ENCODE data around the gene HHAT. TPM values are rescaled to one million over a fixed set of nuclear protein-coding genes. Genes with fewer than 3 reads are reported as not detected.
"Not testable (repeated sequence)": the region's sequence is repeated elsewhere in the genome, so short reads cannot be mapped to it uniquely, and the experiment has no call there.

HHAT gene
- total RNA-seq, 1 donor from 2014 or later, result 2.3 TPM

DNA sequence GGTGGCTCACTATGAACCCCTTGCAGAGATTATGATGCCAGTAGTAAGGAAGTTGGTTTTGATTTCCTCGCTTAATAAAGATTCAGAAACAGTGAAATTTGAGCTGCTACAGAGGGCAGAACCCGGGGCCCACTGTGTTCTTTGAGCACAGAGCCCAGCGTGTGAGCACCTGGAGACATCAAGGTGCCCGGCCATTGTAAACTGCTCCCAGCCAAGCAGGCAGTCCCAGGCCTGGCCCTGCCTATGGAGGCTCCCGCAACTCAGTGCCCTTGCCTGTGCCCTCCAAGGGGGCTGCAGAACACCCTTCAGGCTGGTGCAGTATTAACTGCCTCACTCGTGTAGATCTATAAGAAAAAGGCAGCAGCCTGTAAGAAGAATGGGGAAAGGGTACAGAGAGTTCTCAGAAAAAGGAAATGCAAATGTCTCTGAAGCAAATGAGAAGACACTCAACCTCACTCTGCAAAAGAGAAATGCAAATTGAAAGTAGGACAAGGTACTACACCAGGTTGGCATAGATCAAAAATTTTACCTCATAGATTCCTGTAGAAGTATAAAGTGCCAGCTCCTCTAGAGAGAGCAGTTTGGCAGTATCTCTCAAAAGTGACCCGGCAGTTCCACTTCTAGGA is 323.7 kb downstream of the HHAT start:
- H3K9me3 Mint-ChIP-seq (ENCODE audit: unreplicated experiment), result no peaks in the 10 kb centered on the region

DNA sequence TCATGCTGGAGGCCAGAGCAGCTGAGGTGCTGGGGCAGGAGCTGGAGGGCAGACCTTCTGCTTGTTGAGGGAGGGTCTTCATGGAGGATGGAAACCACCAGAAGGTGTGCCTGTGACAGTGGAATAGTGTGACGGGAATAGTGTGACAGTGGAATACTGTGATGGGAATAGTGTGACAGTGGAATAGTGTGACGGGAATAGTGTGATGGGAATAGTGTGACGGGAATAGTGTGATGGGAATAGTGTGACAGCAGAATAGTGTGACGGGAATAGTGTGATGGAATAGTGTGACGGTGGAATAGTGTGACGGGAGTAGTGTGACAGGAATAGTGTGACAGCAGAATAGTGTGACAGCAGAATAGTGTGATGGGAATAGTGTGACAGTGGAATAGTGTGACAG is 325.1 kb downstream of the HHAT start:
- Mint-ChIP-seq H3K27ac (ENCODE audit: unreplicated experiment) (no peak overlapping the region), H3K9me3 (ENCODE audit: unreplicated experiment) (peaks cover 2% of the 10 kb centered on the region), H3K36me3 (ENCODE audit: unreplicated experiment) (peaks cover 11% of the 10 kb centered on the region), H3K4me1 (ENCODE audit: low read depth, unreplicated experiment) (peaks cover 9% of the 10 kb centered on the region), H3K27me3 (ENCODE audit: unreplicated experiment) (peaks cover 4% of the 10 kb centered on the region), H3K4me3 (ENCODE audit: unreplicated experiment) (no peak overlapping the region)
- DNase-seq, result no peak
- TF ChIP-seq, protein P1, sequence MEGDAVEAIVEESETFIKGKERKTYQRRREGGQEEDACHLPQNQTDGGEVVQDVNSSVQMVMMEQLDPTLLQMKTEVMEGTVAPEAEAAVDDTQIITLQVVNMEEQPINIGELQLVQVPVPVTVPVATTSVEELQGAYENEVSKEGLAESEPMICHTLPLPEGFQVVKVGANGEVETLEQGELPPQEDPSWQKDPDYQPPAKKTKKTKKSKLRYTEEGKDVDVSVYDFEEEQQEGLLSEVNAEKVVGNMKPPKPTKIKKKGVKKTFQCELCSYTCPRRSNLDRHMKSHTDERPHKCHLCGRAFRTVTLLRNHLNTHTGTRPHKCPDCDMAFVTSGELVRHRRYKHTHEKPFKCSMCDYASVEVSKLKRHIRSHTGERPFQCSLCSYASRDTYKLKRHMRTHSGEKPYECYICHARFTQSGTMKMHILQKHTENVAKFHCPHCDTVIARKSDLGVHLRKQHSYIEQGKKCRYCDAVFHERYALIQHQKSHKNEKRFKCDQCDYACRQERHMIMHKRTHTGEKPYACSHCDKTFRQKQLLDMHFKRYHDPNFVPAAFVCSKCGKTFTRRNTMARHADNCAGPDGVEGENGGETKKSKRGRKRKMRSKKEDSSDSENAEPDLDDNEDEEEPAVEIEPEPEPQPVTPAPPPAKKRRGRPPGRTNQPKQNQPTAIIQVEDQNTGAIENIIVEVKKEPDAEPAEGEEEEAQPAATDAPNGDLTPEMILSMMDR (IDR thresholded peaks at IDR 0.05; ENCODE audit: partially characterized antibody, unreplicated experiment), result no peak

More for the DNA sequence above, 323.7 kb downstream of the HHAT start:
- no peak for DNase-seq
- Mint-ChIP-seq H3K4me1 (ENCODE audit: low read depth, unreplicated experiment) (peaks cover 9% of the 10 kb centered on the region), H3K27me3 (ENCODE audit: unreplicated experiment) (peaks cover 4% of the 10 kb centered on the region), H3K4me3 (ENCODE audit: unreplicated experiment) (no peak overlapping the region), H3K27ac (ENCODE audit: unreplicated experiment) (no peak overlapping the region), H3K36me3 (ENCODE audit: unreplicated experiment) (peaks cover 5% of the 10 kb centered on the region)
- TF ChIP-seq, protein P1 (IDR thresholded peaks at IDR 0.05; ENCODE audit: partially characterized antibody, unreplicated experiment), result no peak

DNA sequence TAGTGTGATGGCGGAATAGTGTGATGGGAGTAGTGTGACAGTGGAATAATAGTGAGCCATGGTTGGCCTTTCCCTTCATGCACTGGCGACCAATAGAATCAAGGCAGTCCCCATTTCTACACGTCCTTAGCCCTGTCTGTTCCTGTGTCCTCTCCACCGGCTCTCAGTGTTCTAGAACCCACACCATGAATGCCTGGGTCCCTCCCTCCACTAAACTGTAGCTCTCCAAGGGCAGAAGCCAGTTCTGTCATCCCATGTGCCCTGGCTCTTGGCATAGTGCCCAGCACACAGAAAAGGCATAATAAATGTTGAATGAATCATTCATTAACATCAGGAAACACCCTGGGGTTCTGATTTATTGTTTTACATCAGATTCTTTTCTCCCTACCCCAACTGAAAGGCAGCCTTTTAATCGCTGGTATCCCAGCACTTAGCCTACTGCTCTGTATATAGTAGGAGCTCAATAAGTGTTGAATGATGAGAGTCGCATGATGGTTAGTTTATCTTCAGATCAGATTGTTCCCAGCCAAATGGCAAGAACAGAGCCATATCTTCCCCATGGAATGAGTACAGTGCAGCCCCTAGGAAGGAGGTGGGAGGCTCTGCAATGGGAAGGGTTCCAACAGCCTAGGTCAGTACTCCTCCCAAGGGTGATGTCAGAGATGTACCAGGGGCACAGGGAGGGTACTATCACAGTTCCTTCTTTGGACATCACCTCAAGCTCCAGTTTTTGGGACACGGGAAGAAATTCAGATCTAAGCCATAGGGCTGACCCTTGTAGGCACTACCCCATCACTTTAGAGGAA is 325.7 kb downstream of the HHAT start:
- Mint-ChIP-seq H3K27ac (ENCODE audit: unreplicated experiment) (no peak overlapping the region), H3K36me3 (ENCODE audit: unreplicated experiment) (peaks cover 11% of the 10 kb centered on the region), H3K27me3 (ENCODE audit: unreplicated experiment) (peaks cover 4% of the 10 kb centered on the region), H3K9me3 (ENCODE audit: unreplicated experiment) (peaks cover 2% of the 10 kb centered on the region), H3K4me1 (ENCODE audit: low read depth, unreplicated experiment) (peaks cover 9% of the 10 kb centered on the region), H3K4me3 (ENCODE audit: unreplicated experiment) (no peak overlapping the region)
- DNase-seq, result no peak
- TF ChIP-seq, protein P1 (IDR thresholded peaks at IDR 0.05; ENCODE audit: partially characterized antibody, unreplicated experiment), result no peak

DNA sequence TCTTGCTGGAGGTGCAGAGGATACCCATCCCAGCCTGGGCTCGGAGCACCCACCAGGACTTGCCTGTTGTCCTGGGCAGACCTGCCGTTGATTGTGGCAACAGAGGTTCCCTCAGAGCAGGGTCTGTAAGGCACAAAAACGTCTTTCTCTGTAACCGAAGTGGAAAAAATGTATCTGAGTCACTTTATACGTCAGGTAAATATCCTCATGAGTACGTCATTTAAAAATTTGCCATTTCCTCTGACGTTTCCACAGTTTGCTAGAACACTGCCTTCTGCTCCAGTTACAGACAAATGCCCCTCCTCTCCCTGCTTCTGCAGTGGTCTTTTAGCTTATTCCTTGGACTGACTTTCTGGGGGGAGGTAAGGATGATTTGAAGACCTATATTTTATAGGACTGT is 326.8 kb downstream of the HHAT start:
- Mint-ChIP-seq H3K36me3 (ENCODE audit: unreplicated experiment) (peaks cover 20% of the 10 kb centered on the region), H3K27ac (ENCODE audit: unreplicated experiment) (no peak overlapping the region), H3K4me1 (ENCODE audit: low read depth, unreplicated experiment) (peaks cover 9% of the 10 kb centered on the region), H3K9me3 (ENCODE audit: unreplicated experiment) (peaks cover 4% of the 10 kb centered on the region), H3K27me3 (ENCODE audit: unreplicated experiment) (peaks cover 4% of the 10 kb centered on the region), H3K4me3 (ENCODE audit: unreplicated experiment) (no peak overlapping the region)
- TF ChIP-seq, protein P1 (IDR thresholded peaks at IDR 0.05; ENCODE audit: partially characterized antibody, unreplicated experiment), result no peak
- no peak for DNase-seq

DNA sequence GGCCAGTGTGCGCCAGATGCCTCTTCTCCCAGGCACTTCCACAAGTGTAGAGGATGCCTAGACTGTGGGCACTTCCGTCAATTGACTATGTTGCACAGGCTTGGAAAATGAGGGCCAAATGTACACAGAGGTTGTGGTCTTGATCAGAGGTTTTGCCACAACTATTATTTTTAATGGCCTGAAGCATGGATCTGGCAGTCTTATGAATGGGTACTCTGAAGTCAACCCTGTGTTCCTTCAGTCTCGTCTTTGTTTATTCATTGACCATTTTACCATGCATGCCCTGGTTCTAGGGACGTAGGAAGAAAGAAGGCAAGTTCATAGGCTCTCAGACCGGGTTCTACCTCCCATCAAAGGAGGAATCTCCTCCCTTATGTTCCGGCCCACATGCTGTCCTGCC is 329.1 kb downstream of the HHAT start:
- H3K36me3 Mint-ChIP-seq (ENCODE audit: unreplicated experiment), result peaks cover 20% of the 10 kb centered on the region

DNA sequence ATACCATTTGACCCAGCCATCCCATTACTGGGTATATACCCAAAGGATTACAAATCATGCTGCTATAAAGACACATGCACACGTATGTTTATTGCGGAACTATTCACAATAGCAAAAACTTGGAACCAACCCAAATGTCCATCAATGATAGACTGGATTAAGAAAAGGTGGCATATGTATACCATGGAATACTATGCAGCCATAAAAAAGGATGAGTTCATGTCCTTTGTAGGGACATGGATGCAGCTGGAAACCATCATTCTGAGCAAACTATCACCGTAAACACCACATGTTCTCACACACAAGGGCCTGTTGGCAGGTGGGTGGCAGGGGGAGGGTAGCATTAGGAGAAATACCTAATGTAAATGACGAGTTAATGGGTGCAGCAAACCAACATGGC is 332.8 kb downstream of the HHAT start:
- not testable (repeated sequence) for DNase-seq; H3K4me3 Mint-ChIP-seq (ENCODE audit: unreplicated experiment); H3K27me3 Mint-ChIP-seq (ENCODE audit: unreplicated experiment); H3K27ac Mint-ChIP-seq (ENCODE audit: unreplicated experiment); H3K9me3 Mint-ChIP-seq (ENCODE audit: unreplicated experiment)
- Mint-ChIP-seq H3K4me1 (ENCODE audit: low read depth, unreplicated experiment) (peaks cover 14% of the 10 kb centered on the region), H3K36me3 (ENCODE audit: unreplicated experiment) (peaks cover 15% of the 10 kb centered on the region)

More for the DNA sequence above, 329.1 kb downstream of the HHAT start:
- H3K4me1 Mint-ChIP-seq (ENCODE audit: low read depth, unreplicated experiment), result peaks cover 11% of the 10 kb centered on the region
- TF ChIP-seq, protein P1 (IDR thresholded peaks at IDR 0.05; ENCODE audit: partially characterized antibody, unreplicated experiment), result no peak
- H3K27ac Mint-ChIP-seq (ENCODE audit: unreplicated experiment), result no peak overlapping the region
- peaks cover 4% of the 10 kb centered on the region for H3K27me3 Mint-ChIP-seq (ENCODE audit: unreplicated experiment)
- no peak overlapping the region for H3K4me3 Mint-ChIP-seq (ENCODE audit: unreplicated experiment)
- H3K9me3 Mint-ChIP-seq (ENCODE audit: unreplicated experiment), result peaks cover 4% of the 10 kb centered on the region
- DNase-seq, result no peak
